OCI-LY7 (cell line): ENCODE results near the gene CD5L.

Experiments used
- CTCF ChIP-seq: fragments of 200-600 bp; sonication (generic); conservative IDR thresholded peaks from 2 replicates; pipeline ENCODE4 v1.5.1; 2014; ENCODE audit warnings: mild to moderate bottlenecking, antibody characterized with exemption, low read length, moderate library complexity, mixed read lengths
- EZH2phosphoT487 ChIP-seq: fragments of 200-600 bp; sonication (generic); IDR thresholded peaks from 2 replicates; pipeline ENCODE4 v1.6.1; 2018; ENCODE audit warnings: low read depth, borderline replicate concordance, mild to moderate bottlenecking, mixed run types, antibody characterized with exemption, low read length, moderate library complexity, mixed read lengths

GRCh38 chr1:157856538-157856937 lies 14.9 kb upstream of the CD5L start:
- TF ChIP-seq CTCF: no peak
- TF ChIP-seq EZH2phosphoT487: no peak
